OCI-LY7 (cell line): ENCODE results near the gene TGFBR3. TPM values are rescaled to one million over a fixed set of nuclear protein-coding genes. Genes with fewer than 3 reads are reported as not detected.
A peak's percentile ranks its signal among the peaks of the same experiment; 100 is the strongest.

Experiments
- BruUV-seq: library from RNA; stranded (reverse); fragments of 400-500 nt; replicated peaks from 2 replicates; lab custom pipeline; 2021; lab: Mats Ljungman, UMichigan
- CTCF ChIA-PET: fragments of 300-600 bp; sonication (Branson Sonifier 250); formaldehyde crosslinking; loops from one replicate; lab custom pipeline; 2022; ENCODE audit warnings: antibody characterized with exemption; ENCODE audit not compliant: unreplicated experiment; lab: Charles Lee
- POLR2A ChIA-PET: fragments of 300-600 bp; sonication (Branson Sonifier 250); formaldehyde crosslinking; loops from one replicate; lab custom pipeline; 2022; ENCODE audit warnings: antibody characterized with exemption; lab: Charles Lee
- DNase-seq: peaks from one replicate; pipeline ENCODE4 v3.0.0-alpha.2; 2015; ENCODE audit warnings: low spot score
- H2AFZ ChIP-seq: fragments of 200-600 bp; sonication (generic), shearing (Covaris generic); 2 replicates; pipeline ENCODE4 v1.6.1; 2014; ENCODE audit warnings: mild to moderate bottlenecking, antibody characterized with exemption, low read length, moderate library complexity
- H3K27ac ChIP-seq: fragments of 200-600 bp; sonication (generic); 2 replicates; pipeline ENCODE4 v1.5.1; 2014; ENCODE audit warnings: mixed run types, low read depth, mild to moderate bottlenecking, moderate library complexity, low read length, inconsistent platforms; ENCODE audit not compliant: poor library complexity, severe bottlenecking
- H3K36me3 ChIP-seq: fragments of 200-600 bp; sonication (generic); 2 replicates; pipeline ENCODE4 v1.6.1; 2014; ENCODE audit warnings: mild to moderate bottlenecking, antibody characterized with exemption, low read length, moderate library complexity, mixed read lengths; ENCODE audit not compliant: insufficient read depth
- H3K4me1 ChIP-seq: fragments of 200-600 bp; sonication (generic); 2 replicates; pipeline ENCODE4 v1.5.1; 2014; ENCODE audit warnings: mild to moderate bottlenecking, low read length; ENCODE audit not compliant: insufficient read depth, poor library complexity, severe bottlenecking
- H3K4me2 ChIP-seq: fragments of 200-600 bp; sonication (generic); 2 replicates; pipeline ENCODE4 v1.6.1; 2014; ENCODE audit warnings: mild to moderate bottlenecking, low read length
- H3K4me3 ChIP-seq: fragments of 200-600 bp; sonication (generic); 2 replicates; pipeline ENCODE4 v1.5.1; 2014; ENCODE audit warnings: mild to moderate bottlenecking, low read depth, low read length; ENCODE audit not compliant: poor library complexity, severe bottlenecking
- H3K79me2 ChIP-seq: fragments of 200-600 bp; sonication (generic); 2 replicates; pipeline ENCODE4 v1.6.1; 2016; ENCODE audit warnings: low read depth, mild to moderate bottlenecking, low read length, moderate library complexity, mixed read lengths; ENCODE audit not compliant: insufficient read depth
- H3K9me2 ChIP-seq: fragments of 200-600 bp; sonication (generic); 2 replicates; pipeline ENCODE4 v1.6.1; 2016; ENCODE audit warnings: mild to moderate bottlenecking, low read length, mixed read lengths; ENCODE audit not compliant: insufficient read depth
- H3K9me3 ChIP-seq: fragments of 200-600 bp; sonication (generic); 2 replicates; pipeline ENCODE4 v1.6.1; 2014; ENCODE audit warnings: mild to moderate bottlenecking, mixed run types, low read length, mixed read lengths
- H4K20me1 ChIP-seq: fragments of 200-600 bp; sonication (generic); 2 replicates; pipeline ENCODE4 v1.6.1; 2014; ENCODE audit warnings: mild to moderate bottlenecking, antibody characterized with exemption, low read length, moderate library complexity, mixed read lengths; ENCODE audit not compliant: insufficient read depth
- CTCF ChIP-seq: fragments of 200-600 bp; sonication (generic); conservative IDR thresholded peaks from 2 replicates; pipeline ENCODE4 v1.5.1; 2014; ENCODE audit warnings: mild to moderate bottlenecking, antibody characterized with exemption, low read length, moderate library complexity, mixed read lengths
- EZH2phosphoT487 ChIP-seq: fragments of 200-600 bp; sonication (generic); IDR thresholded peaks from 2 replicates; pipeline ENCODE4 v1.6.1; 2018; ENCODE audit warnings: low read depth, borderline replicate concordance, mild to moderate bottlenecking, mixed run types, antibody characterized with exemption, low read length, moderate library complexity, mixed read lengths
- intact Hi-C: fragments of 100-400 bp; cut with micrococcal nuclease; formaldehyde crosslinking; loops from one replicate; pipeline ENCODE4 v1.10.0; 2022; ENCODE audit not compliant: unreplicated experiment
- total RNA-seq, 2 experiments: library from RNA; depleted of rRNA in 1 of 2; stranded (reverse); fragments of >200 nt in 1 of 2; shearing (Covaris generic) in 1 of 2; gene quantifications; 2 replicates each; pipeline ENCODE4 v1.2.3, GENCODE V29; 2014 to 2022

The TGFBR3 gene
- total RNA-seq, 2 experiments from 2014 or later: not detected

- ChIA-PET CTCF (no interaction called here), POLR2A (no interaction called here)
- Histone ChIP-seq H3K4me3 (no peak overlapping the region), H3K9me3 (no peaks in the 10 kb centered on the region), H3K4me2 (no peak overlapping the region), H3K36me3 (no peaks in the 10 kb centered on the region), H3K4me1 (no peaks in the 10 kb centered on the region), H3K79me2 (no peaks in the 10 kb centered on the region), H2AFZ (no peak overlapping the region), H4K20me1 (no peaks in the 10 kb centered on the region), H3K9me2 (no peaks in the 10 kb centered on the region), H3K27ac (no peak overlapping the region)
- BruUV-seq: no TSS peak
- intact Hi-C loops: no loop called here
- peak; percentile 12 for DNase-seq
- TF ChIP-seq CTCF (peak; percentile 73), EZH2phosphoT487 (no peak)
Measured at GRCh38 chr1:91883470-91883869, 2.5 kb downstream of the TGFBR3 start.

- Histone ChIP-seq H2AFZ (no peak overlapping the region), H3K79me2 (no peaks in the 10 kb centered on the region), H3K4me2 (no peak overlapping the region), H4K20me1 (no peaks in the 10 kb centered on the region), H3K36me3 (no peaks in the 10 kb centered on the region), H3K27ac (no peak overlapping the region), H3K4me3 (no peak overlapping the region), H3K9me3 (no peaks in the 10 kb centered on the region), H3K4me1 (no peaks in the 10 kb centered on the region), H3K9me2 (no peaks in the 10 kb centered on the region)
- DNase-seq: no peak
- BruUV-seq: no TSS peak
- TF ChIP-seq EZH2phosphoT487: no peak
- no peak for TF ChIP-seq CTCF
- intact Hi-C loops: no loop called here
- CTCF ChIA-PET: no interaction called here
- POLR2A ChIA-PET: no interaction called here
Measured at GRCh38 chr1:91881280-91881679, 4.7 kb downstream of the TGFBR3 start.

GRCh38 chr1:91879733-91880132 is 6.2 kb downstream of the TGFBR3 start:
- Histone ChIP-seq H3K27ac (no peak overlapping the region), H3K36me3 (no peaks in the 10 kb centered on the region), H2AFZ (no peak overlapping the region), H3K4me2 (no peak overlapping the region), H3K79me2 (no peaks in the 10 kb centered on the region), H3K4me1 (no peaks in the 10 kb centered on the region), H3K9me2 (no peaks in the 10 kb centered on the region), H3K4me3 (no peak overlapping the region), H3K9me3 (no peaks in the 10 kb centered on the region), H4K20me1 (no peaks in the 10 kb centered on the region)
- intact Hi-C loops: no loop called here
- DNase-seq: no peak
- BruUV-seq: no TSS peak
- CTCF ChIA-PET: no interaction called here
- TF ChIP-seq EZH2phosphoT487 (no peak), CTCF (no peak)
- POLR2A ChIA-PET: no interaction called here
